ACC112 (cell line): ENCODE measurements around the gene STX16.
A peak's percentile ranks its signal among the peaks of the same experiment; 100 is the strongest.

Experiments used
- H2AFZ ChIP-seq: fragments of 200-600 bp; sonication (generic); one replicate; pipeline ENCODE4 v1.6.0; 2017; ENCODE audit warnings: antibody characterized with exemption, low read length; ENCODE audit not compliant: unreplicated experiment
- H3K27ac ChIP-seq: fragments of 200-600 bp; sonication (generic); 2 replicates; pipeline ENCODE4 v1.5.1; 2014; ENCODE audit warnings: low read depth, mild to moderate bottlenecking, antibody characterized with exemption, low read length, moderate library complexity
- H3K27me3 ChIP-seq: fragments of 200-600 bp; sonication (generic); 2 replicates; pipeline ENCODE4 v1.6.1; 2014; ENCODE audit warnings: mild to moderate bottlenecking, antibody characterized with exemption, low read length, moderate library complexity, mixed read lengths; ENCODE audit not compliant: insufficient read depth
- H3K36me3 ChIP-seq: fragments of 200-600 bp; sonication (generic); 2 replicates; pipeline ENCODE4 v1.6.1; 2016; ENCODE audit warnings: mild to moderate bottlenecking, antibody characterized with exemption, low read length, moderate library complexity, mixed read lengths; ENCODE audit not compliant: insufficient read depth
- H3K4me1 ChIP-seq: fragments of 200-600 bp; sonication (generic); one replicate; pipeline ENCODE4 v1.6.1; 2016; ENCODE audit warnings: low read length, mixed read lengths; ENCODE audit not compliant: insufficient read depth, unreplicated experiment, control insufficient read depth
- H3K4me3 ChIP-seq: fragments of 200-600 bp; sonication (generic); 2 replicates; pipeline ENCODE4 v1.5.1; 2014; ENCODE audit warnings: mild to moderate bottlenecking, low read depth, low read length
- H3K79me2 ChIP-seq: fragments of 200-600 bp; sonication (generic); one replicate; pipeline ENCODE4 v1.6.0; 2016; ENCODE audit warnings: low read length; ENCODE audit not compliant: control insufficient read depth, unreplicated experiment, insufficient read depth

Gene STX16

GRCh38 chr20:58650776-58651558 is at the start of gene STX16:
Gene STX16, plus strand, starts transcription at chr20:58651283. Its CDS starts 724 bp downstream, at chr20:58652007.
- Histone ChIP-seq H3K36me3 (no peaks in the 10 kb centered on the region), H3K4me3 (peak within 1 kb of the TSS; percentile 99), H3K27ac (peak within 1 kb of the TSS; percentile 85), H3K4me1 (peaks cover 28% of the 10 kb centered on the region), H3K27me3 (no peaks in the 10 kb centered on the region), H2AFZ (peak within 1 kb of the TSS; percentile 99), H3K79me2 (peaks cover 46% of the 10 kb centered on the region)

GRCh38 chr20:58602124-58602523 is 49.0 kb upstream of the STX16 start:
- Histone ChIP-seq H3K27me3 (no peaks in the 10 kb centered on the region), H3K79me2 (no peaks in the 10 kb centered on the region), H3K27ac (no peak overlapping the region), H3K4me1 (no peaks in the 10 kb centered on the region), H3K4me3 (no peak overlapping the region), H2AFZ (no peak overlapping the region), H3K36me3 (no peaks in the 10 kb centered on the region)

- Histone ChIP-seq H3K27ac (no peak overlapping the region), H3K36me3 (no peaks in the 10 kb centered on the region), H3K4me1 (no peaks in the 10 kb centered on the region), H3K27me3 (no peaks in the 10 kb centered on the region), H3K4me3 (no peak overlapping the region), H3K79me2 (no peaks in the 10 kb centered on the region), H2AFZ (no peak overlapping the region)
Measured at GRCh38 chr20:58603721-58604120, 47.4 kb upstream of the STX16 start.

- Histone ChIP-seq H2AFZ (no peak overlapping the region), H3K79me2 (no peaks in the 10 kb centered on the region), H3K4me3 (no peak overlapping the region), H3K27ac (no peak overlapping the region), H3K27me3 (no peaks in the 10 kb centered on the region), H3K36me3 (no peaks in the 10 kb centered on the region), H3K4me1 (no peaks in the 10 kb centered on the region)
Measured at GRCh38 chr20:58604128-58604881, 46.8 kb upstream of the STX16 start.

- no peak overlapping the region for H3K27ac ChIP-seq
- H3K36me3 ChIP-seq: no peaks in the 10 kb centered on the region
- no peak overlapping the region for H3K4me3 ChIP-seq
- no peak overlapping the region for H2AFZ ChIP-seq
- no peaks in the 10 kb centered on the region for H3K27me3 ChIP-seq
- H3K4me1 ChIP-seq: no peaks in the 10 kb centered on the region
- no peaks in the 10 kb centered on the region for H3K79me2 ChIP-seq
Measured at GRCh38 chr20:58605292-58606065, 45.6 kb upstream of the STX16 start.

GRCh38 chr20:58606184-58606583 is 44.9 kb upstream of the STX16 start:
- Histone ChIP-seq H3K27ac (no peak overlapping the region), H3K36me3 (no peaks in the 10 kb centered on the region), H3K4me3 (no peak overlapping the region), H3K27me3 (no peaks in the 10 kb centered on the region), H3K79me2 (no peaks in the 10 kb centered on the region), H3K4me1 (no peaks in the 10 kb centered on the region), H2AFZ (no peak overlapping the region)

- H3K4me3 ChIP-seq: no peak overlapping the region
- no peak overlapping the region for H2AFZ ChIP-seq
- no peaks in the 10 kb centered on the region for H3K27me3 ChIP-seq
- H3K79me2 ChIP-seq: no peaks in the 10 kb centered on the region
- peaks cover 6% of the 10 kb centered on the region for H3K4me1 ChIP-seq
- no peak overlapping the region for H3K27ac ChIP-seq
- H3K36me3 ChIP-seq: no peaks in the 10 kb centered on the region
Measured at GRCh38 chr20:58608096-58608840, 42.8 kb upstream of the STX16 start.

- no peak overlapping the region for H2AFZ ChIP-seq
- no peaks in the 10 kb centered on the region for H3K36me3 ChIP-seq
- H3K4me1 ChIP-seq: peaks cover 6% of the 10 kb centered on the region
- H3K27me3 ChIP-seq: no peaks in the 10 kb centered on the region
- H3K4me3 ChIP-seq: no peak overlapping the region
- H3K27ac ChIP-seq: no peak overlapping the region
- H3K79me2 ChIP-seq: no peaks in the 10 kb centered on the region
Measured at GRCh38 chr20:58609026-58609425, 42.1 kb upstream of the STX16 start.

- Histone ChIP-seq H3K4me3 (no peak overlapping the region), H3K27ac (no peak overlapping the region), H3K79me2 (no peaks in the 10 kb centered on the region), H3K4me1 (peaks cover 6% of the 10 kb centered on the region), H3K36me3 (no peaks in the 10 kb centered on the region), H3K27me3 (no peaks in the 10 kb centered on the region), H2AFZ (no peak overlapping the region)
Measured at GRCh38 chr20:58610071-58610800, 40.8 kb upstream of the STX16 start.
